HEK293 (cell line): ENCODE measurements around the gene ARHGAP24.
A peak's percentile ranks its signal among the peaks of the same experiment; 100 is the strongest.
"Not testable (repeated sequence)": the region's sequence is repeated elsewhere in the genome, so short reads cannot be mapped to it uniquely, and the experiment has no call there.

Experiments
- CTCF ChIA-PET: fragments of 350-600 bp; formaldehyde crosslinking; extraction: SDS; loops from one replicate; lab custom pipeline; 2021; ENCODE audit warnings: antibody characterized with exemption; lab: Yijun Ruan, JAX
- POLR2A ChIA-PET: fragments of 300-600 bp; formaldehyde crosslinking; extraction: SDS; loops from one replicate; lab custom pipeline; 2020; ENCODE audit warnings: antibody characterized with exemption, inconsistent platforms; lab: Yijun Ruan, JAX
- H3K27ac ChIP-seq: fragments of 200-500 bp; sonication (Bioruptor generic); 2 replicates; pipeline ENCODE4 v1.5.1; 2014; ENCODE audit warnings: low read depth, low read length, control low read depth, inconsistent platforms; ENCODE audit errors: extremely low read depth
- H3K36me3 ChIP-seq, 2 experiments: fragments of 200-500 bp in 1 of 2; sonication (Bioruptor generic) in 1 of 2; 1 replicate in 1 of 2; 2 replicates in 1 of 2; pipeline ENCODE4 v1.5.1; 2014 to 2017; ENCODE audit warnings: inconsistent platforms in 2 of 2, low read length in 2 of 2; ENCODE audit not compliant: control insufficient read depth in 2 of 2, insufficient read depth in 1 of 2
- H3K4me1 ChIP-seq: fragments of 200-500 bp; sonication (Bioruptor generic); 2 replicates; pipeline ENCODE4 v1.5.1; 2014; ENCODE audit warnings: mild to moderate bottlenecking, low read length, inconsistent platforms; ENCODE audit not compliant: control insufficient read depth, insufficient read depth
- H3K4me3 ChIP-seq: 2 replicates; pipeline ENCODE4 v1.5.1; 2011; ENCODE audit warnings: low read depth, mild to moderate bottlenecking, control low read depth, low read length, moderate library complexity
- H3K9me3 ChIP-seq: fragments of 200-500 bp; sonication (Bioruptor generic); 2 replicates; pipeline ENCODE4 v1.5.1; 2014; ENCODE audit warnings: low read depth, low read length, inconsistent platforms; ENCODE audit not compliant: control insufficient read depth, insufficient read depth
- OSR2 ChIP-seq: fragments of 450-650 bp; formaldehyde crosslinking; IDR thresholded peaks from 2 replicates; pipeline ENCODE4 v1.5.1; 2016; ENCODE audit warnings: missing biosample characterization, missing genetic modification characterization
- OVOL3 ChIP-seq: fragments of 450-650 bp; formaldehyde crosslinking; IDR thresholded peaks from 2 replicates; pipeline ENCODE4 v1.5.1; 2016; ENCODE audit warnings: missing biosample characterization, missing genetic modification characterization
- WT1 ChIP-seq: fragments of 450-650 bp; formaldehyde crosslinking; IDR thresholded peaks from 2 replicates; pipeline ENCODE4 v1.5.1; 2016; ENCODE audit warnings: missing biosample characterization, missing genetic modification characterization
- YY1 ChIP-seq: fragments of 450-650 bp; formaldehyde crosslinking; IDR thresholded peaks from 2 replicates; pipeline ENCODE4 v1.5.1; 2018; ENCODE audit warnings: missing biosample characterization, missing genetic modification characterization
- ZBTB20 ChIP-seq: fragments of 450-650 bp; formaldehyde crosslinking; IDR thresholded peaks from 2 replicates; pipeline ENCODE4 v1.5.1; 2016; ENCODE audit warnings: missing biosample characterization, missing genetic modification characterization
- ZNF146 ChIP-seq: fragments of 450-650 bp; formaldehyde crosslinking; IDR thresholded peaks from 2 replicates; pipeline ENCODE4 v1.5.1; 2016; ENCODE audit warnings: missing biosample characterization, missing genetic modification characterization
- ZNF239 ChIP-seq: fragments of 450-650 bp; formaldehyde crosslinking; IDR thresholded peaks from 2 replicates; pipeline ENCODE4 v1.5.1; 2016; ENCODE audit warnings: missing biosample characterization, missing genetic modification characterization
- ZNF248 ChIP-seq: fragments of 450-650 bp; formaldehyde crosslinking; IDR thresholded peaks from 2 replicates; pipeline ENCODE4 v1.5.1; 2017; ENCODE audit warnings: missing biosample characterization, missing genetic modification characterization
- ZNF391 ChIP-seq: fragments of 450-650 bp; formaldehyde crosslinking; IDR thresholded peaks from 2 replicates; pipeline ENCODE4 v1.5.1; 2016; ENCODE audit warnings: low read depth, missing biosample characterization, missing genetic modification characterization, borderline replicate concordance
- ZNF514 ChIP-seq: fragments of 450-650 bp; formaldehyde crosslinking; IDR thresholded peaks from 2 replicates; pipeline ENCODE4 v1.5.1; 2016; ENCODE audit warnings: missing biosample characterization, missing genetic modification characterization
- ZNF561 ChIP-seq: fragments of 450-650 bp; IDR thresholded peaks from 2 replicates; pipeline ENCODE4 v1.5.1; 2018; ENCODE audit warnings: missing biosample characterization, missing genetic modification characterization, borderline replicate concordance
- ZNF707 ChIP-seq: fragments of 450-650 bp; formaldehyde crosslinking; IDR thresholded peaks from 2 replicates; pipeline ENCODE4 v1.5.1; 2016; ENCODE audit warnings: missing biosample characterization, missing genetic modification characterization
- ZNF776 ChIP-seq: fragments of 450-650 bp; formaldehyde crosslinking; IDR thresholded peaks from 2 replicates; pipeline ENCODE4 v1.5.0; 2017; ENCODE audit warnings: missing biosample characterization, missing genetic modification characterization, borderline replicate concordance
- TF ChIP-seq, protein P1 (sequence below): fragments of 450-650 bp; formaldehyde crosslinking; IDR thresholded peaks from 2 replicates; pipeline ENCODE4 v1.5.1; 2017; ENCODE audit warnings: missing biosample characterization, missing genetic modification characterization
- TF ChIP-seq, protein P2 (sequence below): fragments of 450-650 bp; formaldehyde crosslinking; IDR thresholded peaks from 2 replicates; pipeline ENCODE4 v1.5.1; 2016; ENCODE audit warnings: missing biosample characterization, missing genetic modification characterization

Gene ARHGAP24

DNA sequence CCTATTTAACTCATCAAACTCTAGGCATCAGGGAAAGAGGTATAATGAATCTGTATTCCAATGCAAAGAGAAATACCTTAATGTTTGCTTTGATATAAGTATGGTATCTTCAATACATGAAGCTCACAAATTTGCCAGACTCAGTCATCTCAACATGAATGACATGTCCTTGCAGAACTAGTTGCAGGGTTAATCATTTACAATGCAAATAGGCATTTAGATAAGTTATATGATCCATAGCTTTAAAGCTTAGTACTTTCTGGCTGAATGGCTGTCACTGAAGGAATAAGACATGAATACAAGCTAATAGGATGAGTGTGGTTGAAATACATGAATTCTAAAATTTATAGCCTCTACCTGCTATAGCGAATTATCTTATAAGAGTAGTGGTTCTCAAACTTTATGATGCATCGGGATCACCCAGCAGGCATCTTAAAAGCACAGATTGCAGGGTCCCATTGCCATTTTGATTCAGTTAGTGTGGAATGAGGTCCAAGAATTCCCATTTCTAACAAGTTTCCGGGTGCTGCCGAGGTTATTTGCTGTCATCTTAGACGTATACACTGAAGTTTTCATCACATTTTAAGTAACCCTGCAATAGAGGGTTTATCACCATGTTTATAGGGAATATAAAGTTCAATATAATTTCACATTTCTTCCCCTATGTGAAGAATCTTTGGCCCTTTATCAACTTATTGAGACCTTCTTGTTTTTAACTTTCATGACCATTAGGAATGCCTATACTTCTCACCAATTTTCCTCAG, 439.2 kb downstream of the ARHGAP24 start:
- Histone ChIP-seq H3K36me3 (no peaks in the 10 kb centered on the region), H3K9me3 (no peaks in the 10 kb centered on the region), H3K27ac (no peak overlapping the region), H3K4me1 (no peaks in the 10 kb centered on the region), H3K4me3 (no peak overlapping the region)
- CTCF ChIA-PET = interaction anchor here (1.2 kb wide), 1 partner anchor 117 kb away, joined by 3 read pairs; no protein-coding TSS in a partner anchor
- POLR2A ChIA-PET = no interaction called here
- TF ChIP-seq ZNF561 = no peak
- no peak for TF ChIP-seq ZNF776
- no peak for TF ChIP-seq ZNF707 (tag by site-specific recombination)
- no peak for TF ChIP-seq ZNF248 (tag by site-specific recombination)
- TF ChIP-seq ZNF514 (tag by site-specific recombination) = no peak
- TF ChIP-seq OSR2 (tag by site-specific recombination) = no peak
- TF ChIP-seq, protein P1, sequence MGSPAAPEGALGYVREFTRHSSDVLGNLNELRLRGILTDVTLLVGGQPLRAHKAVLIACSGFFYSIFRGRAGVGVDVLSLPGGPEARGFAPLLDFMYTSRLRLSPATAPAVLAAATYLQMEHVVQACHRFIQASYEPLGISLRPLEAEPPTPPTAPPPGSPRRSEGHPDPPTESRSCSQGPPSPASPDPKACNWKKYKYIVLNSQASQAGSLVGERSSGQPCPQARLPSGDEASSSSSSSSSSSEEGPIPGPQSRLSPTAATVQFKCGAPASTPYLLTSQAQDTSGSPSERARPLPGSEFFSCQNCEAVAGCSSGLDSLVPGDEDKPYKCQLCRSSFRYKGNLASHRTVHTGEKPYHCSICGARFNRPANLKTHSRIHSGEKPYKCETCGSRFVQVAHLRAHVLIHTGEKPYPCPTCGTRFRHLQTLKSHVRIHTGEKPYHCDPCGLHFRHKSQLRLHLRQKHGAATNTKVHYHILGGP (tag by site-specific recombination) = no peak
- no peak for TF ChIP-seq WT1 (tag by site-specific recombination)
- TF ChIP-seq ZBTB20 (tag by site-specific recombination) = no peak
- TF ChIP-seq, protein P2, sequence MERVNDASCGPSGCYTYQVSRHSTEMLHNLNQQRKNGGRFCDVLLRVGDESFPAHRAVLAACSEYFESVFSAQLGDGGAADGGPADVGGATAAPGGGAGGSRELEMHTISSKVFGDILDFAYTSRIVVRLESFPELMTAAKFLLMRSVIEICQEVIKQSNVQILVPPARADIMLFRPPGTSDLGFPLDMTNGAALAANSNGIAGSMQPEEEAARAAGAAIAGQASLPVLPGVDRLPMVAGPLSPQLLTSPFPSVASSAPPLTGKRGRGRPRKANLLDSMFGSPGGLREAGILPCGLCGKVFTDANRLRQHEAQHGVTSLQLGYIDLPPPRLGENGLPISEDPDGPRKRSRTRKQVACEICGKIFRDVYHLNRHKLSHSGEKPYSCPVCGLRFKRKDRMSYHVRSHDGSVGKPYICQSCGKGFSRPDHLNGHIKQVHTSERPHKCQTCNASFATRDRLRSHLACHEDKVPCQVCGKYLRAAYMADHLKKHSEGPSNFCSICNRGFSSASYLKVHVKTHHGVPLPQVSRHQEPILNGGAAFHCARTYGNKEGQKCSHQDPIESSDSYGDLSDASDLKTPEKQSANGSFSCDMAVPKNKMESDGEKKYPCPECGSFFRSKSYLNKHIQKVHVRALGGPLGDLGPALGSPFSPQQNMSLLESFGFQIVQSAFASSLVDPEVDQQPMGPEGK = no peak

DNA sequence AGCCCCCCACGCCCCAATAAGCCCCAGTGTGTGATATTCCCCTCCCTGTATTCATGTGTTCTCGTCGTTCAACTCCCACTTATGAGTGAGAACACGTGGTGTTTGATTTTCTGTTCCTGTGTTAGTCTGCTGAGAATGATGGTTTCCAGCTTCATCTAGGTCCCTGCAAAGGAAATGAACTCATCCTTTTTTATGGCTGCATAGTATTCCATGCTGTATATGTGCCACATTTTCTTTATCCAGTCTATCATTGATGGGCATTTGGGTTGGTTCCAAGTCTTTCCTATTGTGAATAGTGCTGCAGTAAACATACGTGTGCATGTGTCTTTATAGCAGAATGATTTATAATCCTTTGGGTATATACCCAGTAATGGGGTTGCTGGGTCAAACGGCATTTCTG, 440.6 kb downstream of the ARHGAP24 start:
- CTCF ChIA-PET, H3K4me3 ChIP-seq, H3K27ac ChIP-seq, H3K36me3 ChIP-seq, H3K4me1 ChIP-seq, H3K9me3 ChIP-seq: not testable (repeated sequence)
- POLR2A ChIA-PET = interaction anchor here (0.7 kb wide), 1 partner anchor 13 kb away, joined by 3 read pairs; no protein-coding TSS in a partner anchor
- TF ChIP-seq ZNF146 = peak; percentile 67
- TF ChIP-seq, all 188 proteins: peak for 1; not testable (repeated sequence) for 187

DNA sequence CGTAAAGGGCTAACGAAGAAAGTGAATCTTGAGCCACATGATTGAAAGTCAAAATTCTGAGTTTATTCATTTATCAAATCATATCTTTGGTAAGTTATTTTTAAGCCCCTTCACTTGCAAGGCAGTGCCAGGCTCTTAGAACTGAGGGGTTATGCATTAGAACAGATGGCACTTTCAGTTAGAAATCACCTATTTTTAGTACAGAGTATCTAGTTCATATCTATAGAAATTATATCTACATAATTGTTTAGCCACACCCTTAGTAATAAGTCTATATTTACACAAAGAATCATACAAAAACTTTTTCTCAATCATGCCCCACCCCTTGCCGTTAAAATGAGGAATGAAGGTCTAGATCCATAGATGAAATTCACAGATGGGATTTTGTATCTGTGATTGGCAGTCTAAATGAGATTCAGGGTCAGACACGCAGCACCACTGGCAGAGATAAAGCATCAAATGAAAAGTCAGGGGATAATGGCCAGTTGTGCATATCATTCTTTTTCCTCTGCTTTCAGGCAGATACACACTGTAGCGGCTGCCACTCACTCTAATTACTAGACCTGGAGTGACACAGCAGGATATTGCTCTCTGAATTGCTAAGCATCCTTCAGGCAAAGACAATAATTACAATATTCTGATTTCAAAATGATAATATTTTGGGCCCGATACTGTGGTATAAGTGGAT, 444.4 kb downstream of the ARHGAP24 start:
- Histone ChIP-seq H3K9me3 (no peaks in the 10 kb centered on the region), H3K4me3 (no peak overlapping the region), H3K27ac (no peak overlapping the region), H3K4me1 (no peaks in the 10 kb centered on the region), H3K36me3 (no peaks in the 10 kb centered on the region)
- POLR2A ChIA-PET = no interaction called here
- CTCF ChIA-PET = no interaction called here
- TF ChIP-seq YY1 (no peak), ZNF391 (tag by site-specific recombination) (no peak), ZNF239 (tag by site-specific recombination) (no peak), OVOL3 (tag by site-specific recombination) (no peak)
